GM12878 (cell line): ENCODE measurements around the gene CYTH3.
A peak's percentile ranks its signal among the peaks of the same experiment; 100 is the strongest.

Experiments
- BACH1 ChIP-seq: fragments of 450-650 bp; IDR thresholded peaks from 2 replicates; pipeline ENCODE4 v1.6.1; 2017; ENCODE audit warnings: mild to moderate bottlenecking, borderline replicate concordance
- BRCA1 ChIP-seq: IDR thresholded peaks from 2 replicates; pipeline ENCODE4 v1.6.1; 2011; ENCODE audit warnings: low read depth, low read length, improper control_type of control experiment
- CEBPB ChIP-seq, 2 experiments: fragments of 150-350 bp in 1 of 2; IDR thresholded peaks; 2 replicates each; pipeline ENCODE4 v1.6.1; 2012 to 2014; ENCODE audit warnings: low read depth in 2 of 2, low read length in 2 of 2, borderline replicate concordance in 1 of 2, inconsistent platforms in 1 of 2
- CREB1 ChIP-seq: IDR thresholded peaks from 2 replicates; pipeline ENCODE4 v1.6.1; 2012; ENCODE audit warnings: low read depth, mild to moderate bottlenecking, inconsistent platforms
- EZH2 ChIP-seq: IDR thresholded peaks from 2 replicates; pipeline ENCODE4 v1.6.1; 2012; ENCODE audit warnings: low read depth, mild to moderate bottlenecking, control low read depth, inconsistent platforms, low read length, borderline replicate concordance; ENCODE audit not compliant: control insufficient read depth
- MEF2A ChIP-seq: IDR thresholded peaks from 2 replicates; pipeline ENCODE4 v1.6.1; 2011; ENCODE audit warnings: low read depth, mild to moderate bottlenecking, low read length, moderate library complexity; ENCODE audit not compliant: insufficient read depth
- RUNX3 ChIP-seq: IDR thresholded peaks from 2 replicates; pipeline ENCODE4 v1.6.1; 2012; ENCODE audit warnings: low read length, inconsistent platforms
- TAF1 ChIP-seq: IDR thresholded peaks from 2 replicates; pipeline ENCODE4 v1.6.1; 2011; ENCODE audit warnings: mild to moderate bottlenecking, low read depth, low read length, borderline replicate concordance
- TCF12 ChIP-seq: IDR thresholded peaks from 2 replicates; pipeline ENCODE4 v1.6.1; 2011; ENCODE audit warnings: low read depth, mild to moderate bottlenecking, low read length
- ZNF274 ChIP-seq: IDR thresholded peaks from one replicate; pipeline ENCODE4 v1.8.0; 2011; ENCODE audit not compliant: insufficient read length, insufficient read depth
- TF ChIP-seq, protein P1 (sequence below), 3 experiments: IDR thresholded peaks in 2 of 3; conservative IDR thresholded peaks in 1 of 3; 2 replicates each; pipeline ENCODE4 v1.5.1; 2011; ENCODE audit warnings: low read depth in 3 of 3, low read length in 3 of 3, mild to moderate bottlenecking in 3 of 3, control low read depth in 2 of 3, moderate library complexity in 2 of 3, inconsistent platforms in 1 of 3, mixed read lengths in 1 of 3; ENCODE audit not compliant: control insufficient read depth in 2 of 3, insufficient read depth in 1 of 3; ENCODE audit errors: extremely low read depth in 1 of 3

DNA sequence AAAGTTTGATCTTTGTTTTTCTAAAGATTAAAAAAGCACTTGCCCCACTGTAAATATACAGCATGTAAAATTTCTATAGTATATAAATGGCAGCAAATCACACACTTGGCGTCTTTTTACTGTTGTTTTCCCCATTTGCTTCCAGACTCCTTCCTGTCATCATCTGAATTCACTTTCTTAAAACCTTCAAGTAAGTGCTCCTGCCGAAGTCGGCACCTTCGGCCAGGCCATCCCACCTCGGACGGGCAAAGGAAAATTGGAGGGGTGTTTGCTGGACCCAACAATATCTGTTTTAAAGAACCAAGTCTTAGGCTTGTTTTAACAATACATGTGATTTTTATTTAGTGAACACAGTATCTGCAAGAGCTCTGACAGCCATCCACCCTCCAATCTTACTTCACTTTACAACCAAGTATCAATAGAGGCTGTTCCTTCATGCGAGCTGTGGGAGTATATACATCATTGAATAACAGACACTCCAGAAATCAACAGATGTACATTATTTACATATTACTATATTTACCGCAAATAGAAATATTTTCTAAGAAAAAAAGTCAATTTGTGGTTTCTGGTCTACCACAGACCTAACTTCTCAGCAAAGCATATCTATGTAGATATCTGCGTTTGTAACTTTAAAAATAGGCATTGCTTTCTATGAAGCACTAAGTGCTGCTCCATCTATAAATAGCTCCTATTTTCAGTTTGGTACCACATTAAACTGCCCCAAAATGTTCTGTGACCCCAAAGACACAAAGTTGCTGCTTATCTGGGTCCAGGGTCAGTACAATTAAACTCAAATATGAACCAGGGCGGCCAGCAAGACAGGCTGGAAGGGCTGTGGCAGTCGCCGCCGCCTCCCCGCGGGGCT, 110.7 kb downstream of the CYTH3 start:
- TF ChIP-seq TCF12 (no peak), BRCA1 (no peak), EZH2 (no peak), ZNF274 (no peak), RUNX3 (peak; percentile 88), BACH1 (no peak), TAF1 (no peak), MEF2A (peak; percentile 76), CREB1 (no peak), CEBPB (IDR thresholded peaks at IDR 0.05; ENCODE audit: borderline replicate concordance in 1 of 2, low read depth in 2 of 2, low read length in 2 of 2) (no peak)
- TF ChIP-seq, protein P1, sequence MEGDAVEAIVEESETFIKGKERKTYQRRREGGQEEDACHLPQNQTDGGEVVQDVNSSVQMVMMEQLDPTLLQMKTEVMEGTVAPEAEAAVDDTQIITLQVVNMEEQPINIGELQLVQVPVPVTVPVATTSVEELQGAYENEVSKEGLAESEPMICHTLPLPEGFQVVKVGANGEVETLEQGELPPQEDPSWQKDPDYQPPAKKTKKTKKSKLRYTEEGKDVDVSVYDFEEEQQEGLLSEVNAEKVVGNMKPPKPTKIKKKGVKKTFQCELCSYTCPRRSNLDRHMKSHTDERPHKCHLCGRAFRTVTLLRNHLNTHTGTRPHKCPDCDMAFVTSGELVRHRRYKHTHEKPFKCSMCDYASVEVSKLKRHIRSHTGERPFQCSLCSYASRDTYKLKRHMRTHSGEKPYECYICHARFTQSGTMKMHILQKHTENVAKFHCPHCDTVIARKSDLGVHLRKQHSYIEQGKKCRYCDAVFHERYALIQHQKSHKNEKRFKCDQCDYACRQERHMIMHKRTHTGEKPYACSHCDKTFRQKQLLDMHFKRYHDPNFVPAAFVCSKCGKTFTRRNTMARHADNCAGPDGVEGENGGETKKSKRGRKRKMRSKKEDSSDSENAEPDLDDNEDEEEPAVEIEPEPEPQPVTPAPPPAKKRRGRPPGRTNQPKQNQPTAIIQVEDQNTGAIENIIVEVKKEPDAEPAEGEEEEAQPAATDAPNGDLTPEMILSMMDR (IDR thresholded peaks at IDR 0.05 in 2 of 3, conservative IDR thresholded peaks at IDR 0.05 in 1 of 3; ENCODE audit: control insufficient read depth in 2 of 3, extremely low read depth in 1 of 3, insufficient read depth in 1 of 3, low read depth in 3 of 3, low read length in 3 of 3) = no peak
